GM18511 (cell line): Measurements from ENCODE around the gene FOXRED1.
"Not testable (repeated sequence)": the region's sequence is repeated elsewhere in the genome, so short reads cannot be mapped to it uniquely, and the experiment has no call there.

ENCODE experiments used
- ATAC-seq: cut with Tn5 transposase; IDR thresholded peaks from one replicate; pipeline ENCODE4 v1.9.1; 2021; ENCODE audit warnings: mild to moderate bottlenecking, moderate library complexity; ENCODE audit not compliant: unreplicated experiment

Gene FOXRED1

GRCh38 chr11:126277322-126277721 is 8.4 kb downstream of the FOXRED1 start:
- ATAC-seq: no peak

DNA sequence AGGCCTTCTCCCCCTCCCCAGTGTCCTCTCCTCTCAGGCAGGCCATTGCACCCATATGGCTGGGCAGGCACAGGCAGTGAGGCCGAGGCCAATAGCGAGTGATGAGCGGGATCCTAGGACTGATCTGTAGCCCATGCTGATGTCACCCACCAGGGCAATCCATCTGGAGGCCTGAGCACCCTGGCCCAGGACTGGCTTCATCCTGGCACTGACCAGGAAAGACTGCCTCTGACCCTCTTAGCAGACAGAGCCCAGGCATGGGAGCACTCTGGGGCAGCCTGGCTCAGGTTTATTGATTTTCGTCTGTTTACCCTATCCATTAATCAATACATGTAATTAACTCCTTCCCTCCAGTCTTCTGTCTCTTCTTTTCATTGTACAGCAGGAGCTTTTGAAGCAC is 8.8 kb downstream of the FOXRED1 start:
- ATAC-seq: no peak

GRCh38 chr11:126279191-126279590 is 10.2 kb downstream of the FOXRED1 start:
- ATAC-seq: no peak

DNA sequence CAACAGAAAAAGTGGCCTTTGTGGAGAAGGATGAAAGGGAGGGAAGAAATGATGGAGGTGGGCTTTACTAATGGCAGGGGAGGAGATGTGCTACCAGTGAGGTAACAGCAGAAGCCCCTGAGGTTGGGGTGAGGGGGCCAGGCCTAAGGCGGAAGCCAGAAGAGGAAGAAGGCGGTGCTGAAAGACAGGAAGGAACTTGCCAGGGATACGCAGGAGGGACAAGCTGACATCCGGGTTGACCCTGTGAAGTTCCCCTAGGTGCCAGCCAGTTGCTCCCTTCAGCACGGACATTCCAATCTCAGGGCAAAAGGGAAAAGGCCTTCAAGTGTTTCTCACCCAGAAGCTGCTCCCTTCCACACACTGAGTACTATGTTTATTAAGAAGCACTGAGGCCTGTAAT is 11.6 kb downstream of the FOXRED1 start:
- no peak for ATAC-seq

DNA sequence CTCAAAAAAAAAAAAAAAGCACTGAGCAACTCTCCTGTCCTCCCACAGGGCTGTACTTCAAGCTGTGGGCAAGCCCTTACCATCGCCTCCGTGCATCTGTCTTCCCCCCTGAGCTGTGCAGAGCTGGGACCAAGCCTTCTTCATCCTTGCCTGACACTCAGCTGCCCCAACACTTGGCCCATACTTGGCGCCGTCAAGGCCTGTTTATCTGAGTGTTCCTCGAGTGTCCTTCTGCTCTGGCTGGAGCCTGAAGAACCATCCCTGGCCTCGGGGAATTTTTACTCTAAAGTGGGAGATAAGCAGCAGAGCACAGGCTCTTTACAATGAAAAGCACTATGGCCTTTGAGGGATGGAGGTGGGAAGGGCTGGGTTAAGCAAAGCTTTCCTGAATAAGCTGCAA is 12.3 kb downstream of the FOXRED1 start:
- ATAC-seq: no peak

GRCh38 chr11:126281666-126282175 is 12.8 kb downstream of the FOXRED1 start:
- no peak for ATAC-seq

DNA sequence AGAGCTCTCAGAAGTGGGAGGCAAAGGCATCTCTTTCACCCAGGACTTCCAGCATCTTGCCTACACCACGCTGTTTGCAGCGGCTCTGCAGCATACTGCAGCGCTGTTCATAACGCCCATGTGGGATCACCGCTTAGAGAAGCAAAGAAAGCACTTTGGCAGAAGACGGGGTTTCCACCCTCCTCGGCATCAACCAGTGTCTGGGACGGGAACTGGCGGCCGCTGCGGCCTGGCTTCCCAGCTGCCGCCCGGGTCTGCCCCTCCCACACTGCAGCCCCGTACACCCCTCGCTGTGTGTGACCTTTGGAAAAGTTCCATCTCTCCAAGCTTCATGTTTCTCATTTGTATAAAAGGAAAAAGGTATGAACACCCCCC is 13.4 kb downstream of the FOXRED1 start:
- ATAC-seq: peak; percentile 38

- ATAC-seq: peak; percentile 76
These were observed 14.0 kb downstream of the FOXRED1 start, which contains the start of gene TIRAP for GRCh38 chr11:126282736-126283591. Gene TIRAP (plus strand): TSS chr11:126283093. CDS start chr11:126290895, 7,802 bp downstream.

DNA sequence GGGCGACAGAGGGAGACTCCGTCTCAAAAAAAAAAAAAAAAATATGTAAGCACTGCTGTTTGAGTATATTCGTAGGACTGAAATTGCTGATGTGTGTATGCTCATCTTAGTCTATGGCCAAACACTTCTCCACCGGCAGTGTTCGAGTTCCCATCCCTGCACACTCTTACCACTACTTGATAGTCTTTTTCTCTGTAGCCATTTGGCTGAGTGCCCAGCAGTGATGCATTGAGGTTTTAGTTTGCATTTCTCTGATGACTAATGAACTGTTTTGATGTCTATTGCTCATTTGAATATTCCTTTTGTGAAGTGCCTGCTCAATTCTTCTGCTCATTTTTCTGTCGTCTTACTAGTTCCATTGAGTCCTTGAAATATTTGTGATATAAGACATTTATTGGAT is 15.9 kb downstream of the FOXRED1 start:
- peak; percentile 53 for ATAC-seq

- no peak for ATAC-seq
These were observed 19.3 kb downstream of the FOXRED1 start for GRCh38 chr11:126288237-126288636.

- ATAC-seq: no peak
These were observed 21.9 kb downstream of the FOXRED1 start for GRCh38 chr11:126290887-126291286.

DNA sequence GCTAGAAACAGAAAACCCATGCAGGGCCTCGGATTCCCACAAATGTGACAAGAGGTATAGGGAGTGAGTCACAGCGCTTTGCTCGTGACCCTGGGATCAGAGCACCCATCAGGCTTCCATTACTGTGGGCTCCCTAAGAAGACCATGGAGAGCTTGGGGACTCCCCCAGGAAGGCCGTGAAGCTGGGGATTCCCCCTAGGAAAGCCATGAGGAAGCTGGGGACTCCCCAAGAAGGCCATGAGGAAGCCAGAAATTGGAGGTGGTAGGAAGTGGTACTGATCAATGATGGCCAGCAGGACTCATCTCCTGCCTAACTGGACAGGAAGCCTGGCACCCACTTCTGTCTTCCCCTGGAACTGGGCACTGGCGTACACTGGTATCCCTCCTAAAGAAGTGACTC is 24.8 kb downstream of the FOXRED1 start:
- peak; percentile 57 for ATAC-seq

GRCh38 chr11:126297004-126297403 is 28.1 kb downstream of the FOXRED1 start:
- ATAC-seq: no peak

- peak; percentile 91 for ATAC-seq
These were observed 34.9 kb downstream of the FOXRED1 start, which contains the start of gene DCPS for GRCh38 chr11:126303623-126304456. Gene DCPS (plus strand): TSS chr11:126304060. CDS start chr11:126304081, 21 bp downstream.

DNA sequence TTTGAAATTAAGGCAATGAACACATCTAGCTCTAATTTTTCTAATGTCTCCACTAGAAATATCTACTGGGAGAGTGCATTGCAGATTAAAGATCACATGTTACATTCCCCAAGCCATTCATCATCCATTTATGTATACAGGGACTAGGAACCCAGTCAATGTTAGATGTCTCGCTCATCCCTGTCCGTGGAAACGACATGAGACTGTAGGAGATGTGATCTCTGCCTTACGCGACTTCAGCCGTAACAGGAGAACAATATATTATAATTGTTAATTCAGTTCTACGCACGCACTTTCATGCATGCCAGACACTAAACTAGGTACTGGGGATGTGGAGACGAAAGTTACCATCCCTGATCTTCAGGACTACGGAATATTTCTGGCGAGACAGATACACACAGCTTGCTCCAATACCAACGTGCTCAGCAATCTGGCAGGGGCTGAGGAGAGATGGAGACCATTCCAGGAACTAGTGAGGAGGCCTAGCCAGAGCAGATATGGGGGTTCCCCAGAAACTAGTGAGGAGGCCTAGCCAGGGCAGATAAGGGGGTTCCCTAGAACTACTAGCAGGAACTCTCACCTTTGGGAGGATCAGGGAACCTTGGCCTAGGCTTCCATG is 35.6 kb downstream of the FOXRED1 start:
- ATAC-seq: peak; percentile 28

GRCh38 chr11:126305699-126306098 is 36.7 kb downstream of the FOXRED1 start:
- peak; percentile 57 for ATAC-seq

DNA sequence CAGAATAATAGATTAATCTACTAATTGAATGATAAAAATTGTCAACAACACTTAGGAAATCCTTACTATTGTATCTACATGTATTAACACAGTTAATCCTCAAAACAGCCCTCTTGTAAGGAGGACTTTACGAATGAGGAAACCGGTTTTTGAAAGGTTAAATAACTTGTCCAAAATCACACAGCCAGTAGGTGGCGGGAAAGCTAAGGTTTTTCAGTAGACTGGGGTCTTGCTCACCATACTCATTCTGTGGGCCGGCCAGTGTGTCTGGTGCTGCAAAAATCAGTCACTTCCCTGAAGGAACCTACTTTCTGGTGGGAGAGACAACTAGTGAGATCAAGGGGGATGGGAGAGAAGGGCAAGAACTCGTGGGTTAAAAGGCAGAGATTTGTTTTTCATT is 38.8 kb downstream of the FOXRED1 start:
- ATAC-seq: no peak

DNA sequence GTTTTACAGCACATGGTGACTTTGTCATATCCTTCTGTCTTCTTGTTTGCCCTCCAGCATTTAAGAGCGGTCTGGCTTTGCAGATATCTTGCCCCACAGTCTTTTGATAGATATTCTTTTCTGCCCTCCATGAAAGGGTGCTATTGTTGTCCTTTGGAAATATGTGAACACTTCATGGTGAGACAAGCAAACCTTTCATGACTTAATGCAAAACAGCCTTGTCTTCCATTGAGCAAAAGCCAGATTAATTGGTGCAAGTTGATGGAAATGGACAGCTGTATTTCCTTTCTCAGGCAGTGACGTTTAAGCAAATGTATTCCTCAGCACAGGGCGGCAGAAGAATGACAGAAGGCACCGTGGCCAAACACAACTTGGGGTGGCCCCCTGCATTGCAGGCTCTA is 39.3 kb downstream of the FOXRED1 start:
- no peak for ATAC-seq

DNA sequence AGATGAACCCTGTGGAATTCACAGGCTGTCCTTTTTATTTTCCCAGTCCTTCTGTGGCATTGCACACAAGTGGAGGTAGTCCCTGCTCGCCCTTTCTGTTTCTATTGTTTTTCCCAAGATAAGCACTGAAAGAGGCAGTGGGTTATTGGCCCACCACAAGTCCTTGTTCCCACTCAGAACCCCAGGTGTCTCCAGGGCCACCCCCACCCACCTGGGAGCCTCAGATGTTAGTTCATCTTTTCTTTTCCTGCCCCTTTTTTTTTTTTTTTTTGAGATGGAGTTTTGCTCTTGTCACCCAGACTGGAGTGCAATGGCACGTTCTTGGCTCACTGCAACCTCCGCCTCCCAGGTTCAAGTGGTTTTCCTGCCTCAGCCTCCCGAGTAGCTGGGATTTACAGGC is 39.8 kb downstream of the FOXRED1 start:
- not testable (repeated sequence) for ATAC-seq

DNA sequence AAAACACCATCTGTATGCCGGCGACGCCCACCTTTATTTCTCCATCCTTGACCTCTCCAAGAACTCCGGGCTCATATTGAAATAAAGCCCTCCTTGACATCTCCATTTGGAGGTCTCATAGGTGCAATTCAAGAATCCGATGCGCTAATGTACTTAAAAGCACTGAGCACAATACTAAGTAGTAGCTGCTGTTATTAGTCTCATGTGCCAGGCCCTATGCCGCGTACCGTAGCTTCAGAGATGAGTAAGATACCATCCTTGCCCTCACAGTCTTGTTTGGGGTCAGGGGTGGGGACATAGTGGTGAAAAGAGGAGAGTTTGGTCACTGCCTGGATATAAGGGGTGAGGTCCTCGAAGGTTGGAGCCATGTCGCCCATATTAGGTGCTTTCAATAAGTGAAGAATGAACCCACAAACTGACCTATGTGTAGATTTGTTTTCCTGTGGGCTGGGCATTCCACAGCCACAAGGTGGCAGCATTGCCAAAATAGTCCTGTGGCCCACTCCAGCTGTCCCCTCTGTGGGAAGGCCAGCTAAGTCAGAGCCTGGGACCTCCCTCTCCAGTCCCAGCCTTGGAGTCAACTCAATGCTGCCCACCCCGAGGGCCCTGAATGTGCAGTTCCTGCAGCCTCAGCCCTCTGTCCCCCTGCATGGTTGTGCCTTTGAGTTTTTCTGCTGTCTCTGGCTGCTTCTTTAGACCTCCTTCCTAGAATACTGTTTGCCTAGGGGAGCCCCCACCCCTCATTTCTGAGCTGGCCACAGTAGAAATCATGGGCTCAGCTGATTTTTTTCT is 41.4 kb downstream of the FOXRED1 start:
- no peak for ATAC-seq
